Thoracic aorta (tissue), 2 donors: ENCODE results near the gene ZCCHC24. TPM values are rescaled to one million over a fixed set of nuclear protein-coding genes. Genes with fewer than 3 reads are reported as not detected.

Experiments
- ATAC-seq: fragments of 150-250 bp; one replicate; pipeline ENCODE4 v1.8.0; 2017; ENCODE audit warnings: low read depth; ENCODE audit not compliant: insufficient number of reproducible peaks, low FRiP score
- DNase-seq: peaks from one replicate; pipeline ENCODE4 v3.0.0-alpha.2; 2020; ENCODE audit warnings: low spot score
- H3K27ac ChIP-seq, 2 donors: fragments of 200-600 bp; sonication (generic); 1 replicate in 1 of 2; 2 replicates in 1 of 2; pipeline ENCODE4 v1.5.1; 2016; ENCODE audit warnings: mild to moderate bottlenecking in 2 of 2, moderate library complexity in 2 of 2
- H3K27me3 ChIP-seq: fragments of 200-600 bp; sonication (generic); replicated peaks from 2 replicates; pipeline ENCODE4 v1.6.0; 2016; ENCODE audit warnings: mild to moderate bottlenecking; ENCODE audit not compliant: insufficient read depth
- H3K36me3 ChIP-seq: fragments of 200-600 bp; sonication (generic); one replicate; pipeline ENCODE4 v1.5.1; 2016
- H3K4me1 ChIP-seq, 2 donors: fragments of 200-600 bp; sonication (generic); 1 replicate in 1 of 2; 2 replicates in 1 of 2; pipeline versions ENCODE4 v1.5.1 to v1.6.0; 2016; ENCODE audit warnings: low read depth in 2 of 2, mild to moderate bottlenecking in 1 of 2; ENCODE audit not compliant: control insufficient read depth in 1 of 2
- H3K4me3 ChIP-seq: fragments of 200-600 bp; sonication (generic); 2 replicates; pipeline ENCODE4 v1.5.1; 2016; ENCODE audit warnings: mild to moderate bottlenecking
- H3K9me3 ChIP-seq: fragments of 200-600 bp; sonication (generic); 2 replicates; pipeline ENCODE4 v1.5.1; 2016
- total RNA-seq, 2 donors: library from RNA; depleted of rRNA; stranded (reverse); fragments of >200 nt; gene quantifications; one replicate each; pipeline versions ENCODE4 v1.1.0 to v1.2.3, GENCODE V29; 2016
- TF ChIP-seq, protein P1 (sequence below): fragments of 200-600 bp; sonication (generic); IDR thresholded peaks from one replicate; pipeline ENCODE4 v1.5.1; 2019; ENCODE audit warnings: antibody characterized with exemption

ZCCHC24 gene
- total RNA-seq, 2 donors from 2014 or later: 66.9 to 82.9 TPM

DNA sequence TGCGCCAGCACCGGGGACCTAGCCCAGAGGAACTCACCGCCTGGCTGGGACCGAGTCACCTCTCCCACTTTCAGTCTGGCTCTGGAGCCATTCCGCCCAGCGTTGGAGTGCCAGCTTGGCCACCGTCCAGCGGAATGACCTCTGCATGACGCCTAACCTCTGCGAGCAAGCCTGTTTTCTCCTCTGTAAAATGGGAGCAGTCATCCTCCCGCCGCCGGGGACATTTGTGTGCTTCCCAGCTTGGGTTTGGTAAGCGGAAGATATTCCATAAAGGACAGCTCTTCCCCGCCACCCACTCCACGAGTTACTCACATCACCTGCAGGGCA lies 1.3 kb upstream of the ZCCHC24 start:
- DNase-seq: peak; percentile 64
- Histone ChIP-seq H3K9me3 (no peaks in the 10 kb centered on the region), H3K27me3 (no peaks in the 10 kb centered on the region), H3K36me3 (no peaks in the 10 kb centered on the region), H3K4me1 (peaks cover 18 to 28% of the 10 kb centered on the region in 2 donors), H3K4me3 (peak overlapping the region; percentile 91), H3K27ac (peak overlapping the region; percentile 64 to 87)
- ATAC-seq: no peak
- TF ChIP-seq, protein P1, sequence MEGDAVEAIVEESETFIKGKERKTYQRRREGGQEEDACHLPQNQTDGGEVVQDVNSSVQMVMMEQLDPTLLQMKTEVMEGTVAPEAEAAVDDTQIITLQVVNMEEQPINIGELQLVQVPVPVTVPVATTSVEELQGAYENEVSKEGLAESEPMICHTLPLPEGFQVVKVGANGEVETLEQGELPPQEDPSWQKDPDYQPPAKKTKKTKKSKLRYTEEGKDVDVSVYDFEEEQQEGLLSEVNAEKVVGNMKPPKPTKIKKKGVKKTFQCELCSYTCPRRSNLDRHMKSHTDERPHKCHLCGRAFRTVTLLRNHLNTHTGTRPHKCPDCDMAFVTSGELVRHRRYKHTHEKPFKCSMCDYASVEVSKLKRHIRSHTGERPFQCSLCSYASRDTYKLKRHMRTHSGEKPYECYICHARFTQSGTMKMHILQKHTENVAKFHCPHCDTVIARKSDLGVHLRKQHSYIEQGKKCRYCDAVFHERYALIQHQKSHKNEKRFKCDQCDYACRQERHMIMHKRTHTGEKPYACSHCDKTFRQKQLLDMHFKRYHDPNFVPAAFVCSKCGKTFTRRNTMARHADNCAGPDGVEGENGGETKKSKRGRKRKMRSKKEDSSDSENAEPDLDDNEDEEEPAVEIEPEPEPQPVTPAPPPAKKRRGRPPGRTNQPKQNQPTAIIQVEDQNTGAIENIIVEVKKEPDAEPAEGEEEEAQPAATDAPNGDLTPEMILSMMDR: no peak

DNA sequence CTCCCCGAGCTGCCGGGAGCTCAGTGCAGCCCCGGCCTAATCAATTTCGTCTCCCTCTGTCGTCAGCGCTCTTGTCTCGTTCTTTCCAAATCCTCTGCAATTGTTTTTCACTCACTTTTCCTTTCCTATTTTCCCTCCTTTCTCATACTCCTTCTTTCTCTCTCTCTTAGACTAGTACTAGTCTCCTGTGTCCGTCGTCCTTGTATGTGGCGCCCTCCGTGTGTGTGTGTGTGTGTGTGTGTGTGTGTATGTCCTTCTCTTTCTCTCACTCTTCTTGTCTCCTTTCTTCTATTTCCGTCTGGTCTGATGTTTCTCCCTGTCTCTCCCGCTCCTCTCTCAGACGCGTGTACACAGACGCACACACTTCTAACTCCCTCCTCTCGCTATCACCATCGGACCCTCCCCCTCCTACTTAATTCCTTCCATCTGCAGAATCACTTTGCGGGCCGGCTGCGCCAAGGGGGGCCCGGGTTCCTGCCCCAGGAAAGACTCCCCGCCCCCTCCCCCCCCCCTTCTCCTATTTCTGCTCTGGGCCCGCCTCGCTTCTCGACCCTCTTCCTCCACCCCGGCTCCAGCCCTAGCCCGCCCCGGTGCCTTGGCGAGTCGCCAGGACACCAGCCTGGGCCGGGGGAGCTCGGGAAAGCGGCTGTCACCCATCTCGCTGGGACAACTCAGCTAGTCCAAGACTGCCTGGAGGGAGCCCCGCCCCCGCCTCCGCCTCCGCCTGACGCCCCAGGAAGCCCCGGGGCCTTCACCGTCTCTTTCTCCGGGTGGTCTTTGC lies 743 bp upstream of the ZCCHC24 start:
- ATAC-seq (peak; percentile 1), DNase-seq (no peak)
- TF ChIP-seq, protein P1: no peak
- H3K27me3 ChIP-seq: no peaks in the 10 kb centered on the region
- peak overlapping the region; percentile 64 to 87 for H3K27ac ChIP-seq
- H3K4me1 ChIP-seq: peaks cover 18 to 34% of the 10 kb centered on the region in 2 donors
- H3K9me3 ChIP-seq: no peaks in the 10 kb centered on the region
- H3K36me3 ChIP-seq: no peaks in the 10 kb centered on the region
- peak overlapping the region; percentile 91 for H3K4me3 ChIP-seq

DNA sequence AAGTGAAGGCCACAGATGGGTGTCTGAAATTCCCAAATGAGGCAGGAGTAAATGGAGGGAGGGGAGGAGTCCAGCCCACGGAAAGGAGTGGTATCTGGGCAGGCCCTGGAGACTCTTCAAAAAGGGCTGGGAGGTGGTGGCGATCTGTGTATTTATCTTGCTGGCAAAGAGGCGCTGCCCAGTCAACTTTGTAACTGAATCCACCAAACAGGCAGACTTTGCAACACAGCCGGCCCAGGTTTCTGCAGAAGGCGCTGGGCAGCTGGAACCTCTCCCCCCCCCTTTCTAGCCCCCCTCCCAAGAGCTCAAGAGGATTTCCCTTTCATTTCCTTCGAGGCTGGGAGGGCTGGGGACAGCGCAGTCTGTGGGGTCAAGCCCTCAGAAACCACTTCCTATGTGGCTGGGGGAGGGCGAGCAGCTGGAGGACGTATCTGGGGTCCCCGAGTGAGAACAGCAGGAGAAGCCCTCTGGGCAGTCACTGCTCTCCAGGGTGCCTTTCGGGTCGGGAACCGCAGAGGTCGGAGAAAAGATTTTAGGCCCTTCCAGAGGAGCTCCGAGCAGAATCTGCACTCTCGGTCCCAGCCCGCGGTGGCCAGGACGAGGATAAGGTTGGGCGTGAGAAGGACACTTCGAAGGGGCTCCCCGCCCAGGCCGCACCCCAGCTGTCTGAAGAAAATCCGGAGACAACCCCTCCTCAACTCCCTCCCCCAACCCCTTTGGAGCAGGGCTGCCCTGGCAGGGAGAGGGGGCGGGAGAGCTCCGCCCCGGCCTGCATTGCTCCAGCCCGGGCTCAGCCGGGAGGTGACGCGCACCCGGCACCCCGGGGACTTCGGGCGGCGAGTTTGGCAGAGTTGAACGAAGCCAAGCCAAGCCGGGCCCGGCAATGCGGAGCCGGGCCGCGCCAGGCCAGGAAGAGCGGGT lies 965 bp downstream of the ZCCHC24 start:
- ATAC-seq: peak; percentile 16
- TF ChIP-seq, protein P1: no peak
- H3K27me3 ChIP-seq: no peaks in the 10 kb centered on the region
- H3K4me1 ChIP-seq: peaks cover 22 to 51% of the 10 kb centered on the region in 2 donors
- H3K9me3 ChIP-seq: no peaks in the 10 kb centered on the region
- no peaks in the 10 kb centered on the region for H3K36me3 ChIP-seq
- H3K4me3 ChIP-seq: peak overlapping the region; percentile 91
- peak overlapping the region; percentile 84 to 87 for H3K27ac ChIP-seq
- no peak for DNase-seq

DNA sequence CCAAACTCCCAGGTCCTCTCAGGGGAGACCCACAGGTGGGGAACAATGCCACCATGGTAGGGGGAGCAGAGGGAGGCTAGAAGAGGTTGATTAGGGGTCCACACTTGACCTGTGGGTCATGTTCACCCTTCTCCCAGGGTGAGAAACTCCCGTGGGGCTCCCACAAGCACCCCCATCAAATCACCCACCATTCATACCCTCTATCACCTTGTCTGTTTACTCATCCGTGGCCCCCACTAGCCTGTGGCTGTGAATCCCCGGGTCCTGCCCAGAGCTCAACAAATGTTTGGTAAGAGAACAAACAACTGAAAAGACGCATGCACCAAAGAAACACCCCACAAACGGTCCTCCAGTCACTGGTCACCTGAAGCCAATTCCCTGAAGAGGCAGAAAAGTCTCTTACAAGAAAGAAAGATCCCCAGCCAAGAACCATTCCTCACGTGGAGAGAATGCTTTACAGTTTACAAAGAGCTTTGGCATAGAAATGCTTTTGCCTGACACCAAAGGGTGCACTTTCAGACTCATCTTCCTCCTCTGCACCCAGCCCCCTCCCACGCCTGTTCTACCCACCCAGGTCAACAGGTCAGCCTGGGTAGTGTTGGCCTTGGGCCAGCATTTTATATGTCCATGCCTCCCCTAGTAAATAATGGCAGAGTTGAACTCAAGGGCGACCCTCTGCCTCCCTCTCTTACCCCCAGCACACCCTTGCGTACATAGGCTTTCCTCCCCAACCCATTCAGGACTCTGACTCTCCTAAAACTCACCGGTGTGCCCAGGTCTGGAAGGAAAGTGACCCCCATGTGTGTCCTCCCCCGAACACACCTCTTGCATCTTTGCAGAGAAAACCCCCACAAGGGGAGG lies 1.9 kb downstream of the ZCCHC24 start:
- Histone ChIP-seq H3K36me3 (no peaks in the 10 kb centered on the region), H3K4me3 (peak overlapping the region; percentile 91), H3K27ac (peak overlapping the region; percentile 84 to 87), H3K9me3 (no peaks in the 10 kb centered on the region), H3K4me1 (peaks cover 22 to 60% of the 10 kb centered on the region in 2 donors), H3K27me3 (no peaks in the 10 kb centered on the region)
- TF ChIP-seq, protein P1: no peak
- no peak for ATAC-seq
- DNase-seq: no peak
